HG02840 (cell line): ENCODE results near the gene LCN12.

Experiments
- ATAC-seq: cut with Tn5 transposase; IDR thresholded peaks from one replicate; pipeline ENCODE4 v1.9.1; 2021; ENCODE audit warnings: mild to moderate bottlenecking, moderate library complexity, moderate number of reproducible peaks; ENCODE audit not compliant: unreplicated experiment, low FRiP score

LCN12 gene

GRCh38 chr9:136944212-136944518 lies 7.9 kb upstream of the LCN12 start:
- no peak for ATAC-seq

- ATAC-seq = peak; percentile 65
Observed at GRCh38 chr9:136944519-136945332, 7.3 kb upstream of the LCN12 start, which contains the start of the genes C8G and FBXW5. C8G (plus strand) TSS chr9:136945243; CDS start chr9:136945321, 78 bp downstream. FBXW5 (minus strand) TSS chr9:136944738; CDS start chr9:136944083, 655 bp downstream.

GRCh38 chr9:136945333-136946227 lies 6.5 kb upstream of the LCN12 start:
- no peak for ATAC-seq

- ATAC-seq = no peak
Observed at GRCh38 chr9:136946228-136947027, 5.6 kb upstream of the LCN12 start.

- ATAC-seq = no peak
Observed at GRCh38 chr9:136947028-136947891, 4.8 kb upstream of the LCN12 start.

- ATAC-seq = no peak
Observed at GRCh38 chr9:136947955-136948510, 4.0 kb upstream of the LCN12 start.

- ATAC-seq = no peak
Observed at GRCh38 chr9:136949239-136949816, 2.7 kb upstream of the LCN12 start.

- ATAC-seq = peak; percentile 72
Observed at GRCh38 chr9:136949817-136950655, 2.0 kb upstream of the LCN12 start.

GRCh38 chr9:136950656-136951276 lies 1.3 kb upstream of the LCN12 start:
- ATAC-seq = no peak

GRCh38 chr9:136952321-136952850 lies 313 bp downstream of the LCN12 start:
- no peak for ATAC-seq

- no peak for ATAC-seq
Observed at GRCh38 chr9:136952876-136953770, 1.1 kb downstream of the LCN12 start.

GRCh38 chr9:136953771-136954269 lies 1.7 kb downstream of the LCN12 start:
- no peak for ATAC-seq

GRCh38 chr9:136954270-136955083 lies 2.4 kb downstream of the LCN12 start:
- no peak for ATAC-seq

GRCh38 chr9:136955202-136955942 lies 3.3 kb downstream of the LCN12 start:
- no peak for ATAC-seq

GRCh38 chr9:136955943-136956335 lies 3.9 kb downstream of the LCN12 start:
- no peak for ATAC-seq
